ENCODE data around the gene CHSY1. TPM values are rescaled to one million over a fixed set of nuclear protein-coding genes. Genes with fewer than 3 reads are reported as not detected.

Gene CHSY1
- total RNA-seq, 1 experiment from 2014 or later, result 59.1 TPM

GRCh38 chr15:101132390-101133180 is 119.3 kb downstream of the CHSY1 start:
- POLR2A ChIA-PET, result no interaction called here

GRCh38 chr15:101131489-101132389 is 120.1 kb downstream of the CHSY1 start:
- CTCF ChIA-PET, result interaction anchor here (0.9 kb wide), 1 partner anchor 116 kb away, joined by 3 read pairs; no protein-coding TSS in a partner anchor
- POLR2A ChIA-PET, result no interaction called here
- peaks cover 29% of the 10 kb centered on the region for H3K4me1 Mint-ChIP-seq
- DNase-seq (ENCODE audit: low spot score) (no peak), ATAC-seq (no peak)
- TF ChIP-seq GABPB1 (CRISPR knock-in tag; IDR thresholded peaks at IDR 0.05) (peak; percentile 89), HMGXB4 (CRISPR knock-in tag; IDR thresholded peaks at IDR 0.05) (no peak), USF2 (CRISPR knock-in tag; IDR thresholded peaks at IDR 0.05) (no peak), ZNF423 (CRISPR knock-in tag; IDR thresholded peaks at IDR 0.05) (no peak)
- peaks cover 28% of the 10 kb centered on the region for H3K9me3 Mint-ChIP-seq
- no peaks in the 10 kb centered on the region; the same call in 1 of the 2 replicates for H3K27me3 Mint-ChIP-seq (ENCODE audit: low read depth)
- no peak overlapping the region for H3K27ac Mint-ChIP-seq
- no peak overlapping the region for H3K4me3 Mint-ChIP-seq
- peaks cover 21% of the 10 kb centered on the region for H3K36me3 Mint-ChIP-seq

More at GRCh38 chr15:101132390-101133180, 119.3 kb downstream of the CHSY1 start:
- Mint-ChIP-seq H3K36me3 (peaks cover 17% of the 10 kb centered on the region), H3K27ac (no peak overlapping the region), H3K4me1 (peaks cover 21% of the 10 kb centered on the region), H3K4me3 (no peak overlapping the region), H3K9me3 (peaks cover 25% of the 10 kb centered on the region), H3K27me3 (ENCODE audit: low read depth) (no peaks in the 10 kb centered on the region; the same call in 1 of the 2 replicates)
- ATAC-seq, result no peak
- TF ChIP-seq NR1H2 (CRISPR knock-in tag; IDR thresholded peaks at IDR 0.05) (no peak), ZNF423 (CRISPR knock-in tag; IDR thresholded peaks at IDR 0.05) (no peak), MYBL2 (CRISPR knock-in tag; IDR thresholded peaks at IDR 0.05) (no peak), NFE2L1 (CRISPR knock-in tag; IDR thresholded peaks at IDR 0.05) (no peak), PRDM15 (CRISPR knock-in tag; IDR thresholded peaks at IDR 0.05) (0 out of 2 replicates have a peak, but pooled peaks have one; percentile 21), ZMAT4 (CRISPR knock-in tag; IDR thresholded peaks at IDR 0.05) (no peak)
- CTCF ChIA-PET, result interaction anchor here (0.9 to 1.7 kb wide), 3 partner anchors 117 to 124 kb away, joined by 3 to 5 read pairs (median 4); no protein-coding TSS in a partner anchor
- DNase-seq (ENCODE audit: low spot score), result no peak

GRCh38 chr15:101129851-101130380 is 121.9 kb downstream of the CHSY1 start:
- POLR2A ChIA-PET, result no interaction called here
- no peak overlapping the region for H3K4me3 Mint-ChIP-seq

More at GRCh38 chr15:101129851-101130380, 121.9 kb downstream of the CHSY1 start:
- no peak for TF ChIP-seq GABPB1 (CRISPR knock-in tag; IDR thresholded peaks at IDR 0.05)
- TF ChIP-seq IRF1 (CRISPR knock-in tag; IDR thresholded peaks at IDR 0.05), result no peak
- TF ChIP-seq STAT6 (CRISPR knock-in tag; conservative IDR thresholded peaks at IDR 0.05; ENCODE audit: low read depth), result no peak
- no peak for TF ChIP-seq OVOL2 (CRISPR knock-in tag; IDR thresholded peaks at IDR 0.05; ENCODE audit: borderline replicate concordance)
- CTCF ChIA-PET, result interaction anchor here (0.6 kb wide), 1 partner anchor 128 kb away, joined by 3 read pairs; no protein-coding TSS in a partner anchor
- H3K9me3 Mint-ChIP-seq, result peaks cover 25% of the 10 kb centered on the region
- H3K4me1 Mint-ChIP-seq, result peaks cover 34% of the 10 kb centered on the region
- H3K27me3 Mint-ChIP-seq (ENCODE audit: low read depth), result no peaks in the 10 kb centered on the region; the same call in 1 of the 2 replicates
- DNase-seq (ENCODE audit: low spot score), result no peak
- no peak for ATAC-seq
- H3K36me3 Mint-ChIP-seq, result peaks cover 18% of the 10 kb centered on the region
- H3K27ac Mint-ChIP-seq, result no peak overlapping the region

Data from WTC11 (cell line).